GM12878 (cell line): Measurements from ENCODE around the gene PGF. TPM values are rescaled to one million over a fixed set of nuclear protein-coding genes. Genes with fewer than 3 reads are reported as not detected.
A peak's percentile ranks its signal among the peaks of the same experiment; 100 is the strongest.

Experiments used
- ATAC-seq: fragments of 200-7000 bp; cut with Tn5 transposase; 3 replicates; pipeline ENCODE4 v1.9.1; 2020; ENCODE audit warnings: mild to moderate bottlenecking, moderate library complexity
- BruUV-seq: library from RNA; stranded (reverse); fragments of 400-500 nt; replicated peaks from 2 replicates; lab custom pipeline; 2021; lab: Mats Ljungman, UMichigan
- CTCF ChIA-PET: fragments of 300-600 bp; sonication (Branson Sonifier 250); formaldehyde crosslinking; extraction: SDS; loops from one replicate; lab custom pipeline; 2021; ENCODE audit warnings: inconsistent platforms; lab: Yijun Ruan, JAX
- POLR2A ChIA-PET: fragments of 350-600 bp; formaldehyde crosslinking; extraction: SDS; loops from one replicate; lab custom pipeline; 2021; ENCODE audit warnings: inconsistent platforms; lab: Charles Lee
- RAD21 ChIA-PET: fragments of 300-600 bp; sonication (Branson Sonifier 250); formaldehyde crosslinking; loops from one replicate; lab custom pipeline; 2023; ENCODE audit warnings: antibody characterized with exemption; ENCODE audit not compliant: unreplicated experiment; lab: Charles Lee
- SMC1A ChIA-PET: fragments of 300-600 bp; sonication (Branson Sonifier 250); formaldehyde crosslinking; loops from one replicate; lab custom pipeline; 2023; ENCODE audit not compliant: unreplicated experiment, uncharacterized antibody; lab: Charles Lee
- DNase-seq: peaks from one replicate; pipeline ENCODE4 v3.0.0-alpha.2; 2011; ENCODE audit warnings: low read depth, low spot score
- FAIRE-seq: peaks from 3 replicates; lab custom pipeline; 2011; peaks lifted over from hg19 to GRCh38; lab: Jason Lieb, UNC
- H2AFZ ChIP-seq: 2 replicates; pipeline ENCODE4 v1.6.0; 2011; ENCODE audit warnings: low read depth, low read length, control low read depth; ENCODE audit not compliant: control insufficient read depth
- H3K27ac ChIP-seq: 2 replicates; pipeline ENCODE4 v1.5.1; 2011; ENCODE audit warnings: control low read depth; ENCODE audit not compliant: control insufficient read depth, insufficient read depth
- H3K27me3 ChIP-seq, 2 experiments: replicated peaks in 1 of 2; 2 replicates each; pipeline versions ENCODE4 v1.6.0 to v1.6.1; 2011; ENCODE audit warnings: low read length in 1 of 2; ENCODE audit not compliant: control insufficient read depth in 2 of 2, insufficient read depth in 2 of 2
- H3K36me3 ChIP-seq, 2 experiments: 2 replicates each; pipeline ENCODE4 v1.5.1; 2011; ENCODE audit warnings: low read length in 1 of 2; ENCODE audit not compliant: control insufficient read depth in 2 of 2, insufficient read depth in 2 of 2
- H3K4me1 ChIP-seq: 2 replicates; pipeline ENCODE4 v1.6.1; 2011; ENCODE audit warnings: mild to moderate bottlenecking, low read length, moderate library complexity, mixed read lengths; ENCODE audit not compliant: control insufficient read depth, insufficient read depth
- H3K4me2 ChIP-seq: 2 replicates; pipeline ENCODE4 v1.6.0; 2011; ENCODE audit warnings: control low read depth; ENCODE audit not compliant: control insufficient read depth, insufficient read depth
- H3K4me3 ChIP-seq: fragments of 200-600 bp; sonication (generic); 2 replicates; pipeline ENCODE4 v1.5.1; 2016
- H3K79me2 ChIP-seq: 2 replicates; pipeline ENCODE4 v1.6.0; 2011; ENCODE audit warnings: low read length; ENCODE audit not compliant: control insufficient read depth, insufficient read depth
- H3K9ac ChIP-seq: 2 replicates; pipeline ENCODE4 v1.8.0; 2011; ENCODE audit warnings: low read length, control low read depth, mixed read lengths; ENCODE audit not compliant: control insufficient read depth, insufficient read depth
- H3K9me3 ChIP-seq: replicated peaks from 3 replicates; pipeline ENCODE4 v1.5.1; 2011; ENCODE audit warnings: mild to moderate bottlenecking, low read length; ENCODE audit not compliant: control insufficient read depth, insufficient read depth
- H4K20me1 ChIP-seq: 2 replicates; pipeline ENCODE4 v1.6.0; 2011; ENCODE audit not compliant: control insufficient read depth, insufficient read depth
- CUX1 ChIP-seq: IDR thresholded peaks from 2 replicates; pipeline ENCODE4 v1.6.1; 2012; ENCODE audit warnings: improper control_type of control experiment, low read depth, low read length; ENCODE audit not compliant: insufficient replicate concordance
- WGBS: methylation state at CpG from one replicate; pipeline ENCODE4 v1.1.6; 2016; ENCODE audit warnings: low lambda C conversion rate; ENCODE audit not compliant: insufficient replicate concordance, insufficient coverage; ENCODE audit errors: missing lambda C conversion rate; 5-methylcytosine and 5-hydroxymethylcytosine counted together
- in situ Hi-C: fragments of 300-500 bp; cut with MboI; formaldehyde crosslinking; loops from 9 replicates; pipeline ENCODE4 v1.14.3; 2018; ENCODE audit warnings: mixed read lengths
- intact Hi-C: fragments of 100-400 bp; cut with micrococcal nuclease; formaldehyde crosslinking; loops from one replicate; pipeline ENCODE4 v1.14.2; 2022; ENCODE audit not compliant: unreplicated experiment
- polyA plus RNA-seq, 11 experiments: library from polyadenylated mRNA; depleted of rRNA in 4 of 11; unstranded in 6 of 11; stranded (reverse) in 5 of 11; fragments of >200 nt; fragmentation: Nextera tagmentation in 4 of 11; fragmentation: Illumina TruSeq in 1 of 11; extraction: Ambion mirVana in 4 of 11; extraction: Trizol in 1 of 11; gene quantifications; 1 replicate in 1 of 11; 2 replicates in 10 of 11; pipeline versions ENCODE4 v1.2.1 to v1.2.3, GENCODE V29; 2011 to 2016; ENCODE audit warnings: inconsistent platforms in 2 of 11, missing spikeins in 2 of 11, low read depth in 1 of 11
- total RNA-seq, 4 experiments: library from RNA; depleted of rRNA in 3 of 4; stranded (reverse); fragments of >200 nt in 3 of 4; fragmentation: Illumina TruSeq in 1 of 4; extraction: Trizol in 1 of 4; gene quantifications; 2 replicates each; pipeline versions ENCODE4 v1.2.1 to v1.2.3, GENCODE V29; 2013 to 2021
- TF ChIP-seq, protein P1 (sequence below): fragments of 450-650 bp; formaldehyde crosslinking; IDR thresholded peaks from 2 replicates; pipeline ENCODE4 v1.4.0; 2020; ENCODE audit warnings: mild to moderate bottlenecking, moderate library complexity

PGF gene
- total and polyA plus RNA-seq, 10 of the 15 experiments (the other 5 are each of a cell fraction or from before 2014, with no cell fraction given) = 0.11 to 5.5 (median 0.63) TPM

- no peaks in the 10 kb centered on the region for H3K36me3 ChIP-seq
- in situ Hi-C loops = no loop called here
- 75% methylated on average over 18 of the region's 18 CpGs for WGBS
- SMC1A ChIA-PET = interaction anchor here (0.5 to 1.9 kb wide), 11 partner anchors 8 to 148 kb away, joined by 3 to 8 read pairs (median 3); partner anchors contain the start of gene ACYP1
- H3K79me2 ChIP-seq = no peaks in the 10 kb centered on the region
- H4K20me1 ChIP-seq = no peaks in the 10 kb centered on the region
- ATAC-seq (no peak), FAIRE-seq (no peak), DNase-seq (no peak)
- H3K27ac ChIP-seq = peak overlapping the region; percentile 55
- BruUV-seq = TSS peak; percentile 84
- no peak overlapping the region; the same call in 1 of the 2 replicates for H3K4me3 ChIP-seq
- POLR2A ChIA-PET = interaction anchor here (0.5 to 2.2 kb wide), 8 partner anchors 9 to 302 kb away, joined by 3 to 8 read pairs (median 4); partner anchors contain the start of genes PGF and RPS6KL1
- peak overlapping the region; percentile 84 for H2AFZ ChIP-seq
- TF ChIP-seq, protein P1, sequence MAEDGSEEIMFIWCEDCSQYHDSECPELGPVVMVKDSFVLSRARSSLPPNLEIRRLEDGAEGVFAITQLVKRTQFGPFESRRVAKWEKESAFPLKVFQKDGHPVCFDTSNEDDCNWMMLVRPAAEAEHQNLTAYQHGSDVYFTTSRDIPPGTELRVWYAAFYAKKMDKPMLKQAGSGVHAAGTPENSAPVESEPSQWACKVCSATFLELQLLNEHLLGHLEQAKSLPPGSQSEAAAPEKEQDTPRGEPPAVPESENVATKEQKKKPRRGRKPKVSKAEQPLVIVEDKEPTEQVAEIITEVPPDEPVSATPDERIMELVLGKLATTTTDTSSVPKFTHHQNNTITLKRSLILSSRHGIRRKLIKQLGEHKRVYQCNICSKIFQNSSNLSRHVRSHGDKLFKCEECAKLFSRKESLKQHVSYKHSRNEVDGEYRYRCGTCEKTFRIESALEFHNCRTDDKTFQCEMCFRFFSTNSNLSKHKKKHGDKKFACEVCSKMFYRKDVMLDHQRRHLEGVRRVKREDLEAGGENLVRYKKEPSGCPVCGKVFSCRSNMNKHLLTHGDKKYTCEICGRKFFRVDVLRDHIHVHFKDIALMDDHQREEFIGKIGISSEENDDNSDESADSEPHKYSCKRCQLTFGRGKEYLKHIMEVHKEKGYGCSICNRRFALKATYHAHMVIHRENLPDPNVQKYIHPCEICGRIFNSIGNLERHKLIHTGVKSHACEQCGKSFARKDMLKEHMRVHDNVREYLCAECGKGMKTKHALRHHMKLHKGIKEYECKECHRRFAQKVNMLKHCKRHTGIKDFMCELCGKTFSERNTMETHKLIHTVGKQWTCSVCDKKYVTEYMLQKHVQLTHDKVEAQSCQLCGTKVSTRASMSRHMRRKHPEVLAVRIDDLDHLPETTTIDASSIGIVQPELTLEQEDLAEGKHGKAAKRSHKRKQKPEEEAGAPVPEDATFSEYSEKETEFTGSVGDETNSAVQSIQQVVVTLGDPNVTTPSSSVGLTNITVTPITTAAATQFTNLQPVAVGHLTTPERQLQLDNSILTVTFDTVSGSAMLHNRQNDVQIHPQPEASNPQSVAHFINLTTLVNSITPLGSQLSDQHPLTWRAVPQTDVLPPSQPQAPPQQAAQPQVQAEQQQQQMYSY (CRISPR knock-in tag) = no peak
- no peak for TF ChIP-seq CUX1
- CTCF ChIA-PET = interaction anchor here (0.6 to 9.1 kb wide), 10 partner anchors 36 to 360 kb away, joined by 3 to 129 read pairs (median 4); no protein-coding TSS in a partner anchor
- intact Hi-C loops = loop anchor here (10.0 kb wide), 1 partner anchor 364 kb away; no protein-coding TSS in a partner anchor
- H3K9me3 ChIP-seq = no peaks in the 10 kb centered on the region; the same call in 2 of the 3 replicates
- H3K4me2 ChIP-seq = peak overlapping the region; percentile 83
- H3K4me1 ChIP-seq = peaks cover 40% of the 10 kb centered on the region
- H3K9ac ChIP-seq = peak overlapping the region; percentile 72
- RAD21 ChIA-PET = interaction anchor here (0.9 to 1.9 kb wide), 10 partner anchors 11 to 557 kb away, joined by 3 to 8 read pairs (median 4); partner anchors contain the start of genes ACYP1 and EIF2B2
- H3K27me3 ChIP-seq = no peaks in the 10 kb centered on the region
These were observed 14.3 kb downstream of the PGF start for GRCh38 chr14:74940956-74941565.
